GM12878 (cell line): ENCODE data around the gene IRF8. TPM values are rescaled to one million over a fixed set of nuclear protein-coding genes. Genes with fewer than 3 reads are reported as not detected.
A peak's percentile ranks its signal among the peaks of the same experiment; 100 is the strongest.

Experiments used
- CBFB ChIP-seq: IDR thresholded peaks from 2 replicates; pipeline ENCODE4 v1.6.1; 2016; ENCODE audit warnings: antibody characterized with exemption, low read depth
- DPF2 ChIP-seq: fragments of 450-650 bp; IDR thresholded peaks from 2 replicates; pipeline ENCODE4 v1.6.1; 2017; ENCODE audit warnings: mild to moderate bottlenecking
- EGR1 ChIP-seq, 2 experiments: IDR thresholded peaks; 1 replicate in 1 of 2; 2 replicates in 1 of 2; pipeline ENCODE4 v1.6.1; 2011 to 2012; ENCODE audit warnings: low read depth in 2 of 2, low read length in 2 of 2, borderline replicate concordance in 1 of 2, mild to moderate bottlenecking in 1 of 2, moderate library complexity in 1 of 2
- FOS ChIP-seq: IDR thresholded peaks from 3 replicates; pipeline ENCODE4 v1.6.1; 2011; ENCODE audit warnings: borderline replicate concordance; ENCODE audit not compliant: insufficient read length; ENCODE audit errors: extremely low read depth
- IKZF1 ChIP-seq: fragments of 450-650 bp; conservative IDR thresholded peaks from 2 replicates; pipeline ENCODE4 v1.6.1; 2017; ENCODE audit warnings: antibody characterized with exemption, mild to moderate bottlenecking
- JUNB ChIP-seq: IDR thresholded peaks from 2 replicates; pipeline ENCODE4 v1.6.1; 2016; ENCODE audit warnings: antibody characterized with exemption, mild to moderate bottlenecking
- MYC ChIP-seq: IDR thresholded peaks from 2 replicates; pipeline ENCODE4 v1.6.1; 2011; ENCODE audit warnings: mild to moderate bottlenecking, low read length, moderate library complexity, inconsistent platforms; ENCODE audit not compliant: insufficient read depth, insufficient replicate concordance, insufficient read length, severe bottlenecking
- NR2F1 ChIP-seq: fragments of 450-650 bp; conservative IDR thresholded peaks from 2 replicates; pipeline ENCODE4 v1.6.1; 2017; ENCODE audit warnings: mild to moderate bottlenecking
- PML ChIP-seq: IDR thresholded peaks from 2 replicates; pipeline ENCODE4 v1.6.1; 2012; ENCODE audit warnings: low read length, inconsistent platforms
- RAD21 ChIP-seq: IDR thresholded peaks from 2 replicates; pipeline ENCODE4 v1.6.1; 2011; ENCODE audit warnings: mild to moderate bottlenecking, low read depth, low read length, moderate library complexity; ENCODE audit not compliant: insufficient read depth
- RAD51 ChIP-seq: fragments of 450-650 bp; IDR thresholded peaks from 2 replicates; pipeline ENCODE4 v1.6.1; 2016; ENCODE audit warnings: moderate library complexity, mild to moderate bottlenecking, inconsistent platforms
- RUNX3 ChIP-seq: IDR thresholded peaks from 2 replicates; pipeline ENCODE4 v1.6.1; 2012; ENCODE audit warnings: low read length, inconsistent platforms
- SREBF1 ChIP-seq: IDR thresholded peaks from 2 replicates; pipeline ENCODE4 v1.6.1; 2012; ENCODE audit warnings: mild to moderate bottlenecking, low read length
- TBL1XR1 ChIP-seq: IDR thresholded peaks from 2 replicates; pipeline ENCODE4 v1.6.1; 2012; ENCODE audit warnings: low read depth, low read length, improper control_type of control experiment
- TCF12 ChIP-seq: IDR thresholded peaks from 2 replicates; pipeline ENCODE4 v1.6.1; 2011; ENCODE audit warnings: low read depth, mild to moderate bottlenecking, low read length
- TCF7 ChIP-seq: IDR thresholded peaks from 2 replicates; pipeline ENCODE4 v1.6.1; 2014; ENCODE audit warnings: antibody characterized with exemption, borderline replicate concordance
- YY1 ChIP-seq: IDR thresholded peaks from 2 replicates; pipeline ENCODE4 v1.6.1; 2011; ENCODE audit warnings: low read depth, mild to moderate bottlenecking, low read length
- ZNF24 ChIP-seq: fragments of 450-650 bp; IDR thresholded peaks from 2 replicates; pipeline ENCODE4 v1.6.1; 2017; ENCODE audit warnings: antibody characterized with exemption, mild to moderate bottlenecking
- polyA plus RNA-seq, 11 experiments: library from polyadenylated mRNA; depleted of rRNA in 4 of 11; unstranded in 6 of 11; stranded (reverse) in 5 of 11; fragments of >200 nt; fragmentation: Nextera tagmentation in 4 of 11; fragmentation: Illumina TruSeq in 1 of 11; extraction: Ambion mirVana in 4 of 11; extraction: Trizol in 1 of 11; gene quantifications; 1 replicate in 1 of 11; 2 replicates in 10 of 11; pipeline versions ENCODE4 v1.2.1 to v1.2.3, GENCODE V29; 2011 to 2016; ENCODE audit warnings: inconsistent platforms in 2 of 11, missing spikeins in 2 of 11, low read depth in 1 of 11
- total RNA-seq, 4 experiments: library from RNA; depleted of rRNA in 3 of 4; stranded (reverse); fragments of >200 nt in 3 of 4; fragmentation: Illumina TruSeq in 1 of 4; extraction: Trizol in 1 of 4; gene quantifications; 2 replicates each; pipeline versions ENCODE4 v1.2.1 to v1.2.3, GENCODE V29; 2013 to 2021
- TF ChIP-seq, protein P1 (sequence below): fragments of 450-650 bp; IDR thresholded peaks from 2 replicates; pipeline ENCODE4 v1.6.1; 2017; ENCODE audit warnings: mild to moderate bottlenecking, moderate library complexity
- TF ChIP-seq, protein P2 (sequence below): fragments of 450-650 bp; IDR thresholded peaks from 2 replicates; pipeline ENCODE4 v1.6.1; 2017; ENCODE audit warnings: borderline replicate concordance
- TF ChIP-seq, protein P3 (sequence below): IDR thresholded peaks from 2 replicates; pipeline ENCODE4 v1.6.1; 2011; ENCODE audit warnings: mild to moderate bottlenecking, low read depth, low read length, moderate library complexity; ENCODE audit not compliant: insufficient replicate concordance

IRF8 gene
- total and polyA plus RNA-seq, 10 of the 15 experiments (the other 5 are each of a cell fraction or from before 2014, with no cell fraction given): 17.1 to 237 (median 172) TPM

DNA sequence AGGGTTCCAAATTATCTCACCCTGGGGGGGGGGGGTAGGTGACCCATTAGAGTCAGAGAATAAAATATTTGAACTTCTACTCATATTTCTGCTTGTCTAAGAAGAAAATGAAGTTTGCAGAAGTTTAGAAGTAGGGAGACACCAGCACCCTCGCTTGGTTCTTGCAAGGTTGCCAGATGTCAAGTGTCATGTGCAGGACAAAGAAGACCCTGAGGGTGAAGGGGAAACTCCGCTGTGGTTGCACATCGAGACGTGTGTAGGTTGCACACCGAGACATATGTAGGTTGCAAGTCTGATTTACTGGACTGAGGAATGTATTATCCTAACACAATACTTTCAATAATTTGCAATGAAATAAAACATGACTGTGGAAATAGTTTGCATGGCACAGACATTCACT lies 42.4 kb upstream of the IRF8 start (continued):
- TF ChIP-seq NR2F1 (peak; percentile 59), RAD21 (no peak), SREBF1 (no peak), TCF12 (0 out of 2 replicates have a peak, but pooled peaks have one; percentile 54), TBL1XR1 (no peak), IKZF1 (no peak), MYC (no peak), DPF2 (no peak), CBFB (peak; percentile 77), YY1 (no peak), FOS (no peak), RUNX3 (peak; percentile 89), JUNB (no peak), PML (no peak), EGR1 (IDR thresholded peaks at IDR 0.05; ENCODE audit: borderline replicate concordance in 1 of 2, low read depth in 2 of 2, low read length in 2 of 2) (no peak), TCF7 (no peak), ZNF24 (no peak), RAD51 (no peak)
- TF ChIP-seq, protein P1, sequence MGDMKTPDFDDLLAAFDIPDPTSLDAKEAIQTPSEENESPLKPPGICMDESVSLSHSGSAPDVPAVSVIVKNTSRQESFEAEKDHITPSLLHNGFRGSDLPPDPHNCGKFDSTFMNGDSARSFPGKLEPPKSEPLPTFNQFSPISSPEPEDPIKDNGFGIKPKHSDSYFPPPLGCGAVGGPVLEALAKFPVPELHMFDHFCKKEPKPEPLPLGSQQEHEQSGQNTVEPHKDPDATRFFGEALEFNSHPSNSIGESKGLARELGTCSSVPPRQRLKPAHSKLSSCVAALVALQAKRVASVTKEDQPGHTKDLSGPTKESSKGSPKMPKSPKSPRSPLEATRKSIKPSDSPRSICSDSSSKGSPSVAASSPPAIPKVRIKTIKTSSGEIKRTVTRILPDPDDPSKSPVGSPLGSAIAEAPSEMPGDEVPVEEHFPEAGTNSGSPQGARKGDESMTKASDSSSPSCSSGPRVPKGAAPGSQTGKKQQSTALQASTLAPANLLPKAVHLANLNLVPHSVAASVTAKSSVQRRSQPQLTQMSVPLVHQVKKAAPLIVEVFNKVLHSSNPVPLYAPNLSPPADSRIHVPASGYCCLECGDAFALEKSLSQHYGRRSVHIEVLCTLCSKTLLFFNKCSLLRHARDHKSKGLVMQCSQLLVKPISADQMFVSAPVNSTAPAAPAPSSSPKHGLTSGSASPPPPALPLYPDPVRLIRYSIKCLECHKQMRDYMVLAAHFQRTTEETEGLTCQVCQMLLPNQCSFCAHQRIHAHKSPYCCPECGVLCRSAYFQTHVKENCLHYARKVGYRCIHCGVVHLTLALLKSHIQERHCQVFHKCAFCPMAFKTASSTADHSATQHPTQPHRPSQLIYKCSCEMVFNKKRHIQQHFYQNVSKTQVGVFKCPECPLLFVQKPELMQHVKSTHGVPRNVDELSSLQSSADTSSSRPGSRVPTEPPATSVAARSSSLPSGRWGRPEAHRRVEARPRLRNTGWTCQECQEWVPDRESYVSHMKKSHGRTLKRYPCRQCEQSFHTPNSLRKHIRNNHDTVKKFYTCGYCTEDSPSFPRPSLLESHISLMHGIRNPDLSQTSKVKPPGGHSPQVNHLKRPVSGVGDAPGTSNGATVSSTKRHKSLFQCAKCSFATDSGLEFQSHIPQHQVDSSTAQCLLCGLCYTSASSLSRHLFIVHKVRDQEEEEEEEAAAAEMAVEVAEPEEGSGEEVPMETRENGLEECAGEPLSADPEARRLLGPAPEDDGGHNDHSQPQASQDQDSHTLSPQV: no peak
- TF ChIP-seq, protein P2, sequence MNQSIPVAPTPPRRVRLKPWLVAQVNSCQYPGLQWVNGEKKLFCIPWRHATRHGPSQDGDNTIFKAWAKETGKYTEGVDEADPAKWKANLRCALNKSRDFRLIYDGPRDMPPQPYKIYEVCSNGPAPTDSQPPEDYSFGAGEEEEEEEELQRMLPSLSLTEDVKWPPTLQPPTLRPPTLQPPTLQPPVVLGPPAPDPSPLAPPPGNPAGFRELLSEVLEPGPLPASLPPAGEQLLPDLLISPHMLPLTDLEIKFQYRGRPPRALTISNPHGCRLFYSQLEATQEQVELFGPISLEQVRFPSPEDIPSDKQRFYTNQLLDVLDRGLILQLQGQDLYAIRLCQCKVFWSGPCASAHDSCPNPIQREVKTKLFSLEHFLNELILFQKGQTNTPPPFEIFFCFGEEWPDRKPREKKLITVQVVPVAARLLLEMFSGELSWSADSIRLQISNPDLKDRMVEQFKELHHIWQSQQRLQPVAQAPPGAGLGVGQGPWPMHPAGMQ: no peak
- TF ChIP-seq, protein P3, sequence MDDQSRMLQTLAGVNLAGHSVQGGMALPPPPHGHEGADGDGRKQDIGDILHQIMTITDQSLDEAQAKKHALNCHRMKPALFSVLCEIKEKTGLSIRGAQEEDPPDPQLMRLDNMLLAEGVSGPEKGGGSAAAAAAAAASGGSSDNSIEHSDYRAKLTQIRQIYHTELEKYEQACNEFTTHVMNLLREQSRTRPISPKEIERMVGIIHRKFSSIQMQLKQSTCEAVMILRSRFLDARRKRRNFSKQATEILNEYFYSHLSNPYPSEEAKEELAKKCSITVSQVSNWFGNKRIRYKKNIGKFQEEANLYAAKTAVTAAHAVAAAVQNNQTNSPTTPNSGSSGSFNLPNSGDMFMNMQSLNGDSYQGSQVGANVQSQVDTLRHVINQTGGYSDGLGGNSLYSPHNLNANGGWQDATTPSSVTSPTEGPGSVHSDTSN: no peak
